IPS-20b (cell line): ENCODE measurements around the gene SP110.

ENCODE experiments used
- H3K27ac ChIP-seq: one replicate; pipeline ENCODE4 v1.5.1; 2013; ENCODE audit warnings: low read length
- H3K27me3 ChIP-seq: 2 replicates; pipeline ENCODE4 v1.6.1; 2013; ENCODE audit warnings: mild to moderate bottlenecking, low read length, inconsistent platforms; ENCODE audit not compliant: insufficient read depth
- H3K36me3 ChIP-seq: 2 replicates; pipeline ENCODE4 v1.6.1; 2013; ENCODE audit warnings: low read depth, mild to moderate bottlenecking, inconsistent platforms, low read length, moderate library complexity; ENCODE audit not compliant: insufficient read depth
- H3K4me1 ChIP-seq: 2 replicates; pipeline ENCODE4 v1.6.1; 2013; ENCODE audit warnings: mild to moderate bottlenecking, control low read depth, inconsistent platforms, low read length, moderate library complexity; ENCODE audit not compliant: insufficient read depth
- H3K4me3 ChIP-seq: 2 replicates; pipeline ENCODE4 v1.5.1; 2013; ENCODE audit warnings: mild to moderate bottlenecking, low read length, inconsistent platforms
- H3K9ac ChIP-seq: 2 replicates; pipeline ENCODE4 v1.6.1; 2013; ENCODE audit warnings: low read depth, mild to moderate bottlenecking, inconsistent platforms, low read length, moderate library complexity
- H3K9me3 ChIP-seq: 2 replicates; pipeline ENCODE4 v1.6.1; 2013; ENCODE audit warnings: mild to moderate bottlenecking, low read depth, low read length, inconsistent platforms; ENCODE audit not compliant: insufficient read depth

The SP110 gene

DNA sequence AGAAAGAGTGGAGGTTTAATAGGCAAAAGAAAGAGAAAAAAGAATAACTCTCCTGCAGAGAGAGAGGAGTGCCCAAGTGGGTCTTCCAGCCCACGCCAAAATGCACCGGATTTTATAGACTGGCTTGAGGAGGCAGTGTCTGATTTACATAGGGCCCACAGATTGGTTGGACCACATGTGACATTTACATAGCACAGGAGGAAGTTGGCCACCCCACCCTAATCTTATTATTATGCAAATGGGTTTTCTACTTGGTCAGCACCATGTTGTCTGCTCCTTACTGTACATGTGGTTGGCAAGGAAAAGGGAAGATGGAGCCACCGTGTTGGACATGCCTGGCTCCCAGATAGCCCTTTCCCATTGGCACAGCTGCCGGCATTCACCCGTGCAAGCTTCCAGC, 56.8 kb downstream of the SP110 start:
- Histone ChIP-seq H3K4me1 (peaks cover 3% of the 10 kb centered on the region; the same call in 1 of the 2 replicates), H3K9ac (no peak overlapping the region), H3K36me3 (no peaks in the 10 kb centered on the region), H3K4me3 (no peak overlapping the region), H3K9me3 (no peaks in the 10 kb centered on the region), H3K27me3 (no peaks in the 10 kb centered on the region), H3K27ac (no peak overlapping the region)

DNA sequence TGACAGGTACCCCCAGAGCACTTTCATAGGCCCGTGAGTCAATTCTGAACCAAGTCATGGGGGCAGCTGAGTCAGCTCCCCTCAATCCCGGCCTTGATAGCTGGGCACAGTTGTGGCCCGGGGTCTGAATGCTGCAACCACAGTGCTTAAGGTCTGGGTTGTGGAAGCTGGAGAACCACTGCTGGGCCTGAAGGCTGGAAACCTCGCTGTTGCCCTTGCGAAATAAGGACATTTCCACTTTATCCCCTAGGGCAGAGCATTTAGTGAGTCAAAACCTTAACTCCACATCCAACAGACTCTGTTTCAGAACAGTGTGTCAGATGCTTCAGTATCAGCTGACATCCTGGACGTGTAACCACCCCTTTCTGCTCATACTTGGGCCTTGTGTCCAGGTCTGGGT, 58.6 kb downstream of the SP110 start:
- H3K27ac ChIP-seq, result no peak overlapping the region
- no peak overlapping the region for H3K9ac ChIP-seq
- H3K4me1 ChIP-seq, result peaks cover 3% of the 10 kb centered on the region; the same call in 1 of the 2 replicates
- no peaks in the 10 kb centered on the region for H3K9me3 ChIP-seq
- no peak overlapping the region for H3K4me3 ChIP-seq
- H3K36me3 ChIP-seq, result no peaks in the 10 kb centered on the region
- no peaks in the 10 kb centered on the region for H3K27me3 ChIP-seq

DNA sequence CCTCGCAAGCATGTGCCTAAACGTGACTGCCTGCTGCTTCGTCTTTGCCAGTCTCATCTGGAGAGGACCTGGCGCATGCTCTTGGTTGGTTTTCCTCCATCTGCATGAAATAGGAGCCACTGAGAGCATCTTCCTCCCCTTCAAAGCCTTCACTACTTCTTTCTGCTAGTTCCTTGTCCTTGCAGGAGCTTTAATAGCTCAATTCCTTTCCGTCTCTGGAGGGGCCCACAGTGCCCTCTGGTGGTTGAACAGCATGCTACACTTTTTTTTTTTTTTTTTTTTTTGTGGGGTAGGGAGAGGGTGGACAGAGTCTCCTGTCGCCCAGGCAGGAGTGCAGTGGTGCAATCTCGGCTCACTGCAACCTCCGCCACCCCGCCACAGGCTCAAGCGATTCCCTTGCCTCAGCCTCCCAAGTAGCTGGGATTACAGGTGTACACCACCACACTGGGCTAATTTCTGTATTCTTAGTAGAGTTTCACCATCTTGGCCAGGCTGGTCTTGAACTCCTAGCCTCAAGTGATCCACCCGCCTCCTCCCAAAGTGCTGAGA, 59.6 kb downstream of the SP110 start:
- no peaks in the 10 kb centered on the region for H3K9me3 ChIP-seq
- no peaks in the 10 kb centered on the region for H3K36me3 ChIP-seq
- no peak overlapping the region for H3K9ac ChIP-seq
- H3K27me3 ChIP-seq, result no peaks in the 10 kb centered on the region
- H3K4me3 ChIP-seq, result no peak overlapping the region
- peaks cover 3% of the 10 kb centered on the region; the same call in 1 of the 2 replicates for H3K4me1 ChIP-seq
- H3K27ac ChIP-seq, result no peak overlapping the region

DNA sequence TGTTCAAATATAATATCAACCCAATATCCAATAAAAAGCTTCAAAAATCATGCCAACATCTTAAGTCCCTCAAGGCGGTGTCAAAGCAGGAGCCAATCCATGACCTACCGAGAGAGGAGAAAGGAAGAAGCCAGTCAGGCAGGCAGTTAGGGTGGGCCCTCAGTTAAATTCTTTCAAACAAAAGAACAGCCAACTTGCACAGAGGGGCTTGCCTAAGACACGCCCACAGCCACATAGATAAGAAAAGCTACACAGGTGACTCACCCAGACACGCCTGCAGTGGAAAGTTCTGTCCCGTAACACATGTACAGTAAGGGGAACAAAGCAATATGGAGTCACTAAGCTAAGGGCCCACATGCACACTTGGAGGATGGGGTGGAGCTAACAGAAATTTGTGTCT, 61.3 kb downstream of the SP110 start:
- no peak overlapping the region for H3K4me3 ChIP-seq
- no peaks in the 10 kb centered on the region for H3K27me3 ChIP-seq
- H3K9me3 ChIP-seq, result no peaks in the 10 kb centered on the region
- peaks cover 3% of the 10 kb centered on the region; the same call in 1 of the 2 replicates for H3K4me1 ChIP-seq
- H3K9ac ChIP-seq, result no peak overlapping the region
- no peak overlapping the region for H3K27ac ChIP-seq
- no peaks in the 10 kb centered on the region for H3K36me3 ChIP-seq

DNA sequence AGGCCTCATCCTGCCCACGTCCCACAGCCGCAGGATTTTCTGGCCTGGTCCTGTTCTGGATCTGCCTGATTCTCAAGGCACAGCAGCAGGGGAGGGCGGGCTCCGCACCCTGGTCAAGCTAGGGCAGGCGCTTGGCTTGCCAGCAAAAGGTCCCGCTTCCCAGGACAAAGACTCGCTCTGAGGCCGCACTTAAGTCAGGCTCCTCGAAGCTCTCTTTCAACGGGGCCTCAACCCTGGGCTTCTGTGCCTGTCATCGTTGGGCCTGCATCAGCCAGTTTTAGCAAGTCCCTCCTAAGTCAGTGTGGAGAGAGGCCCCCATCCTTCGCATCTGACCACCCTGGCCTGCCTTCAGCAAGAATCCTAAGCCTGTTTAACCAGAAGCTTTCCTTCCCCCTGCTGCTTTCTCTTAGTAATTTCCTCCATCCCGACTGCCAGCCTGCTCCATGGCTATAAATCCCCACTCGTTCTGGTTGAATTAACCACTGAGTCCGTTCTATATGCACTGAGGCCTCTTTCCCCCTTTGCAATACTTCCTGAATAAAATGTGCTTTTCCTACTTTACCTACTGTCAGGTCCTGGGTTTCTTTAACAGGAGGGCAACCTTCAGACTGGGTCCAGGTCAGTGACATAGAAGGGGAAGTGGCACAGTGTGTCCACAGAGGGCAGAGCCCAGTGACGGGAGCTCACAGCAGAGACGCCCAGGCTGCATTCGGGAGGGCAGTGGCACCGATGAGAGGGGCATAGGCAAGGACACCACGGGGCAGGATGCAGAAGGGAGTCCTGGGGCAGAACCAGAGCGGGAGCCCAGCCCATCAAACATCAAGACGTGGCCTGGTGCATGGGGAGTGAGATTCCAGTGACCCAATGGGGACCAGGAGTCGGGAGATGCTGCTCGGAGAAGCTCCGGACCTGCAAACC, 62.7 kb downstream of the SP110 start:
- H3K27ac ChIP-seq, result no peak overlapping the region
- H3K27me3 ChIP-seq, result no peaks in the 10 kb centered on the region
- no peaks in the 10 kb centered on the region for H3K36me3 ChIP-seq
- H3K4me1 ChIP-seq, result peaks cover 3% of the 10 kb centered on the region; the same call in 1 of the 2 replicates
- H3K9ac ChIP-seq, result no peak overlapping the region
- 0 out of 2 replicates have a peak, but pooled peaks cover 3% of the 10 kb centered on the region for H3K9me3 ChIP-seq
- H3K4me3 ChIP-seq, result no peak overlapping the region

DNA sequence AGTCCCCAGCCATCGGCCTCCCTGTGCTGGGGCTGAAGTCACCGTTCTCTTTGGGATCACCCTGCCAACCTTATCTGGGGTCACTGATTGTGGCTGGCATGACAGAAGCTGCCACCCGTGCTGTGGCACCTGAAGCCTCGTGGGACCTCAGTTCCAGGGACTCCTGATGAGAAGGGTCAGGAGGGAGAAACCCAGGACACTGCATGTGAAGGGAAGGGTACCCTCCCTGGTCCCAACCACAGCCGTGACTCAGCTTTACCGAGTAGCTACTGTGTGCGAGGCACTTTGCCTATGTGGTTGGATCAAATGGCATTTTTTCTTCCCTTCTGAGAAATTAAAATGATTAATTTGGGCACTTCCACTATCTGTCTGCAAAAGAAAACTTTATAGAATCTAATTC, 64.4 kb downstream of the SP110 start:
- H3K9me3 ChIP-seq, result 0 out of 2 replicates have a peak, but pooled peaks cover 6% of the 10 kb centered on the region
- H3K27ac ChIP-seq, result no peak overlapping the region
- no peaks in the 10 kb centered on the region for H3K27me3 ChIP-seq
- H3K4me1 ChIP-seq, result peaks cover 3% of the 10 kb centered on the region; the same call in 1 of the 2 replicates
- H3K4me3 ChIP-seq, result no peak overlapping the region
- H3K36me3 ChIP-seq, result no peaks in the 10 kb centered on the region
- no peak overlapping the region for H3K9ac ChIP-seq

DNA sequence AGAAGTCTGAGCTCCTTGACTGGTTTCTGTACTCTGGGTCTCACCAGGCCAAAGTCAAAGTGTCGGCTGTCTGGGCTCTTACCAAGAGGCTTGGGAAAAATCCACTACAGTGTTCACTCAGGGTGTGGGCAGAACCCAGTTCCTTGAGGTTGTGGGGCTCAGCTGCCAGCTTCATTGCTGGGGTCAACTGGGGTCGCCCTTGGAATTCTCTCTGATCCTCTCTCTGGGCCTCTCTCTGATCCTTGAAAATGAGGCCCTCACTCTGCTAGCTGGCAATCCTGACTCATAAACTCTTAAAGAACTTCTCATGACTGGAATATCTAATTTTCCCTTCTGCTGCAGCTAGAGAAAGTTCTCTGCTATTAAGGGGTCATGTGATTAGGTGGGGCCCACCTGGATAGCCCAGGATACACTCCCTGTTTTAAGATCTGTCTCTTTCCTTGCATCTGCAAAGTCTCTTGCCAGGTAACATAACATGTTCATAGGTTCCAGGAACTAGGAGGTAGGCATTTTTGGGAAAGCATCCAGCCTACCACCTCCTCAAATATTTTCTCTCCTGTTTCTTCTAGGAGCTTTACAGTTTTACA, 66.3 kb downstream of the SP110 start:
- Histone ChIP-seq H3K9ac (no peak overlapping the region), H3K9me3 (0 out of 2 replicates have a peak, but pooled peaks cover 6% of the 10 kb centered on the region), H3K27me3 (no peaks in the 10 kb centered on the region), H3K27ac (no peak overlapping the region), H3K4me1 (no peaks in the 10 kb centered on the region), H3K36me3 (no peaks in the 10 kb centered on the region), H3K4me3 (no peak overlapping the region)

DNA sequence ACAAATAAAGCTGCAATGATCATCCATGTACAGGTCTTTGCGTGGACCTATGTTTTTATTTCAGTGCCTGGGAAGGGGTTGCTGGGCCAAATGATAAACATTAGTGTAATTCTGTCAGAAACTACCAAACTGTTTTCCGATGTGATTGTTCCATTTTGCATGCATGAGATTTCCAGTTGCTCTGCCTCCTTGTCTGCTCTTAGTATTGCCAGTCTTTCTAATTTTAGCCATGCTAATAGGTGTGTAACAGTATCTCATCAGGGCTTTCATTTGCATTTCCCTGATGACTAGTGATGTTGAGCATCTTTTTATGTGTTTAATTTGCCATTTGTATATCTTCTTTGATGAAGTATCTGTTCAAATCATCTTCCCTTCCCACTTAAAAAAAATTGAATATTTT, 67.5 kb downstream of the SP110 start:
- Histone ChIP-seq H3K36me3 (no peaks in the 10 kb centered on the region), H3K27me3 (no peaks in the 10 kb centered on the region), H3K4me3 (no peak overlapping the region), H3K9me3 (0 out of 2 replicates have a peak, but pooled peaks cover 6% of the 10 kb centered on the region), H3K9ac (no peak overlapping the region), H3K27ac (no peak overlapping the region), H3K4me1 (no peaks in the 10 kb centered on the region)

DNA sequence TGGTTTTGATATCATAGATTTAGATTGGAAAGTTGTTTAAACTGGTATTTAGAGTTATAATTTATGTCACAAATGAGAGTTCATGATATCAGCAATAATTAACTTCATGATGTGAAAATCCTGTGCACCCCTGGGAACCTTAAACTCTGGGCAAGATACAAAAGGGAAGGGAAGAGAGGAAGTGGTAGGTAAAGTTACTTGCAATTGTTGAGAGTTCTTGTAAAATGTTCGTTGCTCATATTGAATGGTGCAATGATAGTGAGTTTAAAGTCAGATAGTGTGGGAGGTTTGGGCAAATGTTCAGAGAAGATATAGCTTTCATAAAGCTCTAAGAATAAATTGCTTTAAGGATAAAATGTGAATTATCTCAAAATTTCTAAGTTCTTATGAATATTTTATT, 75.4 kb downstream of the SP110 start:
- H3K36me3 ChIP-seq, result no peaks in the 10 kb centered on the region
- no peak overlapping the region for H3K4me3 ChIP-seq
- no peaks in the 10 kb centered on the region for H3K27me3 ChIP-seq
- no peak overlapping the region for H3K27ac ChIP-seq
- peaks cover 22% of the 10 kb centered on the region for H3K9me3 ChIP-seq
- no peaks in the 10 kb centered on the region for H3K4me1 ChIP-seq
- H3K9ac ChIP-seq, result no peak overlapping the region

DNA sequence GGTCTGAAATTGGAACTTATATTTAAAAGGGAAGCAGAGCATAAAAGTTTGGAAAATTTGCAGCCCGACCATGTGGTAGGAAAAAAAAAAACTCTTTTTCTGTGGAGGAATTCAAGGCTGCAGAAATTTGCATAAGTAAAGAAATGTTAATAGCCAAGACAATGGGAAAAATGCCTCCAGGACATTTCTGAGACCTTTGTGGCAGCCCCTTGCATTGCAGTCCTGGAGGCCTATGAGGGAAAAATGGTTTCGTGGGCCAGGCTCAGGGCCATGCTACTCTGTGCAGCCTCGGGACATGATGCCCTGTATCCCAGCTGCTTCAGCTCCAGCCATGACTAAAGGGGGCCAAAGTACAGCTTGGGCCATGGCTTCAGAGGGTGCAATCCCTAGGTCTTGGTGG, 79.1 kb downstream of the SP110 start:
- Histone ChIP-seq H3K9ac (no peak overlapping the region), H3K27me3 (no peaks in the 10 kb centered on the region), H3K9me3 (peaks cover 23% of the 10 kb centered on the region), H3K27ac (no peak overlapping the region), H3K4me3 (peak overlapping the region; percentile 26; the same call in 1 of the 2 replicates), H3K36me3 (no peaks in the 10 kb centered on the region), H3K4me1 (no peaks in the 10 kb centered on the region)

DNA sequence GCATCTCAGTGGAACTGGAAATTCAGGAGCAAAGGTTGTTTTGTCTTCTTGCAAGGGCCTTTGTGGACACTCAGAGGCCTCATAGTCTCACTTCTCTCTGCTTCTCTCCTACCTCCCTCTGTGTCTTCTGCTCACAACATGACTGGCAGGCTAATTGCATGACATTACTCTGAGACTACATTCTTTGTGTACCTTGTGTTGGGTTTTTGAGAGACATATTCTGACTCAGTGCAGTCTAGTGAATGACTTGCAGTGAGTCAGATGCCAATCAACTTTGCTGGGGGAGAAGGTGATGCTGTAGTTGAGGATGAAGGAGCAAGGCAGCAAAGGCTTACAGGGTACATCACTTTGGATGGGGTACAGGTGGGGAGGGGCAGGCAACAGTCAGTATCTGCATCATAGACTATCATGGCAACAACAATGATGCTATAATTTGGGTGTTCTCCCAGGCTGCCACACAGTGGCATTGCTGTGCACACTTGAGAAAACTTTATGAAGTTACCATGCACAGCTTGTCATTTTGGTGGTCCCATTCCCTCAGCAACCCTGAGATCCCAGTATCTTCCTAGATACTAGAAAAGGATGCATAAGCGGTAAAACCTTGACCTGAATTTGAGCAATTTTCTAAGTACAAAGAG, 81.8 kb downstream of the SP110 start:
- Histone ChIP-seq H3K36me3 (no peaks in the 10 kb centered on the region), H3K27ac (no peak overlapping the region), H3K9me3 (peaks cover 26% of the 10 kb centered on the region), H3K4me3 (no peak overlapping the region), H3K27me3 (no peaks in the 10 kb centered on the region), H3K9ac (no peak overlapping the region), H3K4me1 (no peaks in the 10 kb centered on the region)
